KMS-11 (cell line): ENCODE results near the gene CHCHD4.

Source experiments
- H2AFZ ChIP-seq: fragments of 200-600 bp; sonication (generic); 2 replicates; pipeline ENCODE4 v1.6.1; 2016; ENCODE audit warnings: antibody characterized with exemption, mixed run types, low read depth
- H3K27ac ChIP-seq: fragments of 200-600 bp; sonication (generic); 2 replicates; pipeline ENCODE4 v1.6.1; 2016; ENCODE audit warnings: mild to moderate bottlenecking, mixed run types
- H3K27me3 ChIP-seq: fragments of 200-600 bp; sonication (generic); 2 replicates; pipeline ENCODE4 v1.6.1; 2017; ENCODE audit warnings: mild to moderate bottlenecking, low read depth, mixed run types, moderate library complexity; ENCODE audit not compliant: insufficient read depth
- H3K36me3 ChIP-seq: fragments of 200-600 bp; sonication (generic); 2 replicates; pipeline ENCODE4 v1.6.1; 2017; ENCODE audit warnings: mild to moderate bottlenecking, mixed run types; ENCODE audit not compliant: insufficient read depth
- H3K4me1 ChIP-seq: fragments of 200-600 bp; sonication (generic); 2 replicates; pipeline ENCODE4 v1.6.1; 2016; ENCODE audit warnings: mild to moderate bottlenecking, low read depth, mixed run types; ENCODE audit not compliant: poor library complexity, severe bottlenecking
- H3K4me2 ChIP-seq: fragments of 200-600 bp; sonication (generic); 2 replicates; pipeline ENCODE4 v1.7.0; 2016; ENCODE audit warnings: mild to moderate bottlenecking, mixed run types
- H3K4me3 ChIP-seq: fragments of 200-600 bp; sonication (generic); IDR thresholded peaks from 2 replicates; pipeline ENCODE4 v1.6.1; 2017; ENCODE audit warnings: low read depth, low read length, mixed read lengths; ENCODE audit not compliant: insufficient read depth
- H3K79me2 ChIP-seq: fragments of 200-600 bp; sonication (generic); 2 replicates; pipeline ENCODE4 v1.6.1; 2016; ENCODE audit warnings: low read depth, mixed run types; ENCODE audit not compliant: insufficient read depth
- H3K9ac ChIP-seq: fragments of 200-600 bp; sonication (generic); 2 replicates; pipeline ENCODE4 v1.6.1; 2016; ENCODE audit warnings: mild to moderate bottlenecking, mixed run types
- H4K20me1 ChIP-seq: fragments of 200-600 bp; sonication (generic); 2 replicates; pipeline ENCODE4 v1.6.1; 2016; ENCODE audit warnings: mild to moderate bottlenecking, mixed run types; ENCODE audit not compliant: insufficient read depth
- TF ChIP-seq, protein P1 (sequence below): fragments of 200-600 bp; sonication (generic); conservative IDR thresholded peaks from 2 replicates; pipeline ENCODE4 v1.6.1; 2017; ENCODE audit warnings: low read depth, mild to moderate bottlenecking, antibody characterized with exemption, low read length, moderate library complexity, mixed read lengths

The CHCHD4 gene

DNA sequence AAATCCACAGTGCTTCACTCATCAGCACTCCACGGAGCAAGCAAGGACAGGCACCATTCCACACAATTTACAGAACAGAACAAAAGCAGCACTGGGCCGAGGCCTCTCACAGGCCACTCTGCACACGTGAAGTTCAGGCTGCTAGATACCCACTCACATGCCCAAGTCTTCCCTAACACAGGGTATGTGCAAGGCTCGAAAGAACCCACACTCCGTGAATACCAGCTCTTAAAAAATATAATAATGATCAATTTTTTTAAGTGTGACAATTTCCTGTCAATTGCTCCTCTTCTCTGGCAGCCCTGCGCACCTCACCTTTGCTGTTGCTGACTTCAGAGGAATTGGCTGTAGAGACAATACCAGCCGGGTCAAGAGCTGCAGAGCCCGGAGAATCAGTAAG, 34.8 kb upstream of the CHCHD4 start:
- H3K4me2 ChIP-seq = no peak overlapping the region
- no peaks in the 10 kb centered on the region for H3K4me1 ChIP-seq
- no peak overlapping the region for H3K4me3 ChIP-seq
- H3K9ac ChIP-seq = no peak overlapping the region
- H2AFZ ChIP-seq = no peak overlapping the region
- no peaks in the 10 kb centered on the region for H3K27me3 ChIP-seq
- H4K20me1 ChIP-seq = no peaks in the 10 kb centered on the region
- TF ChIP-seq, protein P1, sequence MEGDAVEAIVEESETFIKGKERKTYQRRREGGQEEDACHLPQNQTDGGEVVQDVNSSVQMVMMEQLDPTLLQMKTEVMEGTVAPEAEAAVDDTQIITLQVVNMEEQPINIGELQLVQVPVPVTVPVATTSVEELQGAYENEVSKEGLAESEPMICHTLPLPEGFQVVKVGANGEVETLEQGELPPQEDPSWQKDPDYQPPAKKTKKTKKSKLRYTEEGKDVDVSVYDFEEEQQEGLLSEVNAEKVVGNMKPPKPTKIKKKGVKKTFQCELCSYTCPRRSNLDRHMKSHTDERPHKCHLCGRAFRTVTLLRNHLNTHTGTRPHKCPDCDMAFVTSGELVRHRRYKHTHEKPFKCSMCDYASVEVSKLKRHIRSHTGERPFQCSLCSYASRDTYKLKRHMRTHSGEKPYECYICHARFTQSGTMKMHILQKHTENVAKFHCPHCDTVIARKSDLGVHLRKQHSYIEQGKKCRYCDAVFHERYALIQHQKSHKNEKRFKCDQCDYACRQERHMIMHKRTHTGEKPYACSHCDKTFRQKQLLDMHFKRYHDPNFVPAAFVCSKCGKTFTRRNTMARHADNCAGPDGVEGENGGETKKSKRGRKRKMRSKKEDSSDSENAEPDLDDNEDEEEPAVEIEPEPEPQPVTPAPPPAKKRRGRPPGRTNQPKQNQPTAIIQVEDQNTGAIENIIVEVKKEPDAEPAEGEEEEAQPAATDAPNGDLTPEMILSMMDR = no peak
- H3K27ac ChIP-seq = no peak overlapping the region
- no peaks in the 10 kb centered on the region for H3K79me2 ChIP-seq
- no peaks in the 10 kb centered on the region for H3K36me3 ChIP-seq

DNA sequence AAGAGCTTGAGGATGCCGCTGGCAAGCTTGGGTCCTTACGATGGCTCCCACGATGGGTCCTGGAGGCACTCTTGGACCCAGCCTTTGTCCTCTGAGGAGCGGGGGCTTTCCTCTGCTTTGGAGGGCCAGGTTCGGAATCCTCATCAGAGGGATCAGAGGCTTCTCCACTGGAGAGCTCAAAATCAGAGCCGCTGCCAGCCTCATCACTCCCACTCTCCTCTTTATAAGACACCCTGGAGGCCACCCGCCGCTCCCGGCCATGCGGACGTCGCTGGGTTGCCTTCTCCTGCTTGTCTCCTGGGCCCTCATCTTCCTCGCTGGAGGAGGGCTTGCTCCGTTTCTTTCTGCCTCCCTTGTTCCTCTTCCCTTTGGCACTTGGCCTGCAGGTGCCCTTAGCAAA, 33.7 kb upstream of the CHCHD4 start:
- no peaks in the 10 kb centered on the region for H3K27me3 ChIP-seq
- TF ChIP-seq, protein P1 = no peak
- no peak overlapping the region for H3K4me3 ChIP-seq
- H3K27ac ChIP-seq = no peak overlapping the region
- H3K4me1 ChIP-seq = no peaks in the 10 kb centered on the region
- H3K36me3 ChIP-seq = no peaks in the 10 kb centered on the region
- no peak overlapping the region for H3K4me2 ChIP-seq
- no peaks in the 10 kb centered on the region for H4K20me1 ChIP-seq
- no peak overlapping the region for H3K9ac ChIP-seq
- H3K79me2 ChIP-seq = no peaks in the 10 kb centered on the region
- no peak overlapping the region for H2AFZ ChIP-seq

DNA sequence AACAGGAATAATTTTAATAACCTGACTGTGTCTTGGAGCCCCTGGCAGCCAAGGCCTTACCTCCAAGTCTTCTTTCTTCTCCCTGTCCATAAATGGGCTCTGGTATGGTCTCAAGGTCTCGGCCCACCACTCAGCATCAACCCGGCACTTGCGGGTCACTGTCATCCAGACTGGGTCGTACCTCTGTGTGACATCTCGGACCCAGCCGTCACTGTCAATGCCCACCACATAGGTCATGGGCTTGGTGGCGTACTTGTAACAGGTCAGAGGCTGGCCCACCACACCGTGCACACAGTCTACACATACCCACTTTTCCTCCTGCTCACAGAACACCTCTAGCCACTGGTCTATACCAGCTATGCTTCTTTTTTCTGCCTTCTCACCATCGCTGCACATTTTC, 33.3 kb upstream of the CHCHD4 start:
- Histone ChIP-seq H3K4me3 (no peak overlapping the region), H3K27ac (no peak overlapping the region), H3K36me3 (no peaks in the 10 kb centered on the region), H3K27me3 (no peaks in the 10 kb centered on the region), H3K79me2 (no peaks in the 10 kb centered on the region), H3K4me2 (no peak overlapping the region), H3K4me1 (no peaks in the 10 kb centered on the region), H4K20me1 (no peaks in the 10 kb centered on the region), H3K9ac (no peak overlapping the region), H2AFZ (no peak overlapping the region)
- TF ChIP-seq, protein P1 = no peak

DNA sequence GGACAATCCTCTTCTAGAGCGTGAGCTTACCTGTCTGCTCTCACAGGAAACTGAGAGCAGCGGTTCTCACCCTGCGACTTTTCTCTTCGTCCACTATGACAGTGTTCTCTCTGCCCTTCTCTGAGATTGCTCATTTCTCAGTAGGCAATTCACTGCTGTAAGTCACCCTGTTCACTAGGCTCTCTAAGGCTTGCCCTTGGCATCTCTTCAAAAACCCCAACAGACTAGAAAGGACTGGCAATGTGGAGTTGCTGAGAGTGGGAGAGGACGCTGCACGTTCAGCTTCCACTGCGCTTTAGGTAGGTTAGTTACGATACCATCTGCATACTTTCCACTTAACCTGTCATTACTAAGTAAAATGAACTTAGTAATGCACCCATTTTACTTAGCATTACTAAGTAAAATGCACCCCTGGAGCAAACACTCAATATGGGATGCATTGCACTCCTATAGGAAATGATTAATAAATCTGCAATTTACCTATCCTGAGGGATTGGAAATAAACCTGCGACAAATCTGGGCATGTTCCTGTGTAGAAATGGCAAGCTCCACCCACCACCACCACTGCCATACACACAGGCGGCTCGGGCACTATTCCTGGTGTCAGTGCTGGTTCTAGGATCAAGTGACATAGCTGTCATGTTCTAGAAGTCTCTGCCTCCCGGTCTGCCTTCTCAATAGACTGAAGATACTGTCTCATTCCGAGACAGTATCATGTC, 32.3 kb upstream of the CHCHD4 start:
- Histone ChIP-seq H3K27ac (no peak overlapping the region), H3K36me3 (no peaks in the 10 kb centered on the region), H3K4me3 (no peak overlapping the region), H2AFZ (no peak overlapping the region), H3K9ac (no peak overlapping the region), H3K79me2 (no peaks in the 10 kb centered on the region), H3K4me2 (no peak overlapping the region), H3K4me1 (no peaks in the 10 kb centered on the region), H3K27me3 (no peaks in the 10 kb centered on the region), H4K20me1 (no peaks in the 10 kb centered on the region)
- TF ChIP-seq, protein P1 = no peak
